BJ (cell line): ENCODE measurements around the gene CARHSP1. TPM values are rescaled to one million over a fixed set of nuclear protein-coding genes. Genes with fewer than 3 reads are reported as not detected.

Source experiments
- CTCF ChIA-PET: fragments of 350-600 bp; formaldehyde crosslinking; extraction: SDS; loops from one replicate; lab custom pipeline; 2021; ENCODE audit warnings: antibody characterized with exemption, inconsistent platforms; lab: Yijun Ruan, JAX
- POLR2A ChIA-PET: fragments of 300-600 bp; sonication (Branson Sonifier 250); formaldehyde crosslinking; extraction: SDS; loops from one replicate; lab custom pipeline; 2021; ENCODE audit warnings: antibody characterized with exemption; lab: Charles Lee
- DNase-seq: peaks from one replicate; pipeline ENCODE4 v3.0.0-alpha.2; 2011; ENCODE audit warnings: low read depth
- H3K27me3 ChIP-seq: 2 replicates; pipeline ENCODE4 v1.6.0; 2011; ENCODE audit warnings: low read length; ENCODE audit not compliant: control insufficient read depth, insufficient read depth
- H3K36me3 ChIP-seq: 2 replicates; pipeline ENCODE4 v1.5.1; 2011; ENCODE audit warnings: low read length; ENCODE audit not compliant: control insufficient read depth, insufficient read depth
- H3K4me3 ChIP-seq: 2 replicates; pipeline ENCODE4 v1.5.1; 2011; ENCODE audit warnings: low read depth, mild to moderate bottlenecking, control low read depth, low read length
- polyA plus RNA-seq: library from polyadenylated mRNA; depleted of rRNA; stranded (reverse); fragments of >200 nt; gene quantifications from 2 replicates; pipeline ENCODE4 v1.2.3, GENCODE V29; 2011
- TF ChIP-seq, protein P1 (sequence below): IDR thresholded peaks from 2 replicates; pipeline ENCODE4 v1.5.1; 2011; ENCODE audit warnings: low read depth, mild to moderate bottlenecking, control low read depth, inconsistent platforms, low read length, moderate library complexity; ENCODE audit not compliant: insufficient read depth

Gene CARHSP1
- polyA plus RNA-seq, 1 experiment, result 119 TPM

DNA sequence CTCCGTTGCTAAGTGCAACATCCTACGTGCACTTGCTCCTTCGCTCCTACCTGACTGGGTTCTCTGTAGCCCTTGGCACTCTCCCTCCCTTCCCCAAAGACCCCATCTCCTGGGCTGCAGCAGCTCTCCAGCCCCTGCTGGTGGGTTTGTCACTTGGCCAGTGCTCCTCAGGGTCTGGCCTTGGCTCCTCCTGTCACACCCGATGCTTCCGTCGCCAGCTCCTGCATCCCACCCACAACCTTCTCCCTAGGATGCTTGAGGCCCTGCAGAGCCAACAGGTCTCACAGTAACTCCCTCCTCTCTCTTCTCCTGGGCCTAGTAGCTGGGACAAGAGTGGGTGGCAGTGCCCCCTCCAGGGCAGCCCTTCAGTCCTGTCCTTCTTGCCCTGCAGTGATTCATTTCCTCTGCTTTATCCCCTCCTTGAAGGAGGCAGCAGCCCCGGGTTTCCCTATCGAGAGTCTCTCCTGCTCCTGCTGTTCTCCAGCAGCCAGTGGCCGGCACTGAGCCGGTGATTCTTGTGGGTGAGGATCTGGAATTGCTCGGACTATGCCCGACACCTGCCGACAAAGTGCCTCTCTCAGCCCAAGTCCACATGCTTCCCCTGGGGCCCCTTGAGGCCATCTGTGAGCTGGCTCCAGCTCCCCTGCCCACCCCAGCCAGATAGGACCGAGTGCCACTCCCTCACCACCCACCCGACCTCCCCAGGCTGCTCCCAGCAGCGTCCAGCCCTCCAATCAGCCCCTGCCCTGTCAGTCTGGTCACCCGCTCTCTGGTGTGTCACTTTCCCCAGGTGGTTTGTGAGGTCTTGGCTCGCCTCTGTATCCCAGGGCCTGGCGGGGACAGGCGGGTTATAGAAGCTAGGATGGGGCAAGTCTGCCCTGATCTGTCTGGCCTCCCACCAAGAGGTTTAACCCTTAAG is 17.1 kb upstream of the CARHSP1 start:
- ChIA-PET CTCF (interaction anchor here (0.9 to 3.5 kb wide), 3 partner anchors 9 to 313 kb away, joined by 3 to 14 read pairs (median 3); no protein-coding TSS in a partner anchor), POLR2A (no interaction called here)
- no peaks in the 10 kb centered on the region for H3K27me3 ChIP-seq
- TF ChIP-seq, protein P1, sequence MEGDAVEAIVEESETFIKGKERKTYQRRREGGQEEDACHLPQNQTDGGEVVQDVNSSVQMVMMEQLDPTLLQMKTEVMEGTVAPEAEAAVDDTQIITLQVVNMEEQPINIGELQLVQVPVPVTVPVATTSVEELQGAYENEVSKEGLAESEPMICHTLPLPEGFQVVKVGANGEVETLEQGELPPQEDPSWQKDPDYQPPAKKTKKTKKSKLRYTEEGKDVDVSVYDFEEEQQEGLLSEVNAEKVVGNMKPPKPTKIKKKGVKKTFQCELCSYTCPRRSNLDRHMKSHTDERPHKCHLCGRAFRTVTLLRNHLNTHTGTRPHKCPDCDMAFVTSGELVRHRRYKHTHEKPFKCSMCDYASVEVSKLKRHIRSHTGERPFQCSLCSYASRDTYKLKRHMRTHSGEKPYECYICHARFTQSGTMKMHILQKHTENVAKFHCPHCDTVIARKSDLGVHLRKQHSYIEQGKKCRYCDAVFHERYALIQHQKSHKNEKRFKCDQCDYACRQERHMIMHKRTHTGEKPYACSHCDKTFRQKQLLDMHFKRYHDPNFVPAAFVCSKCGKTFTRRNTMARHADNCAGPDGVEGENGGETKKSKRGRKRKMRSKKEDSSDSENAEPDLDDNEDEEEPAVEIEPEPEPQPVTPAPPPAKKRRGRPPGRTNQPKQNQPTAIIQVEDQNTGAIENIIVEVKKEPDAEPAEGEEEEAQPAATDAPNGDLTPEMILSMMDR, result peak; percentile 13; the same call in 1 of the 2 replicates
- H3K36me3 ChIP-seq, result peaks cover 1% of the 10 kb centered on the region; the same call in 1 of the 2 replicates
- no peak overlapping the region for H3K4me3 ChIP-seq
- DNase-seq, result no peak

DNA sequence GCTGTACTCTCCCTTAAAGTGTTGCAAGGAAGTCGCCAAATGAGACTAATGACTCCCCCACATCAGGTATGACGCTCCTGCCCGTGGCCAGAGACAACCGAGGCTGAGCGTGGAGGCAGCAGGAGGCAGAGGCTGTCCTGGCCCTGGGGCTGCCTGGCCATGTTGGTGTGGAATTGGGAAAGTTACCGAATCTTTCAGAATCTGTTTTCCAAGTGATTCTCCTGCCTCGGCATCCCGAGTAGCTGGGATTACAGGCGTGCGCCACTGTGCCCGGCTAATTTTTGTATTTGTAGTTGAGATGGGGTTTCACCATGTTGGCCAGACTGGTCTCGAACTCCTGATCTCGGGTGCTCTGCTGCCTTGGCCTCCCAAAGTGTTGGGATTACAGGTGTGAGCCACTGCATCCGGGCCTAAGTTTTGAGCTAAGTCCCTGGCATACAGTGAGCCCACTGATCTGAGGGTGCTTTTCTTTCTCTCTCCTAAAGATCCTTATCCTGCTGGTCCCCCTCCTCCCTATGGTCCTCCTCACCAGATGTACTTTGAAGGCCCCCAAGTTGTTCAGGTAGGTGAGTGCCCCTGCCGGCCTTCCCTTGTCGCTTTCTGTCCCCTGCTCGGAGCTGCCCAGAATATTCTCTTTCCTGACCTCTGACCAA is 14.0 kb upstream of the CARHSP1 start:
- no peak for DNase-seq
- Histone ChIP-seq H3K4me3 (no peak overlapping the region), H3K27me3 (no peaks in the 10 kb centered on the region), H3K36me3 (no peaks in the 10 kb centered on the region)
- ChIA-PET POLR2A (no interaction called here), CTCF (interaction anchor here (0.5 to 3.5 kb wide), 4 partner anchors 10 to 222 kb away, joined by 4 to 25 read pairs (median 10); no protein-coding TSS in a partner anchor)
- TF ChIP-seq, protein P1, result no peak

DNA sequence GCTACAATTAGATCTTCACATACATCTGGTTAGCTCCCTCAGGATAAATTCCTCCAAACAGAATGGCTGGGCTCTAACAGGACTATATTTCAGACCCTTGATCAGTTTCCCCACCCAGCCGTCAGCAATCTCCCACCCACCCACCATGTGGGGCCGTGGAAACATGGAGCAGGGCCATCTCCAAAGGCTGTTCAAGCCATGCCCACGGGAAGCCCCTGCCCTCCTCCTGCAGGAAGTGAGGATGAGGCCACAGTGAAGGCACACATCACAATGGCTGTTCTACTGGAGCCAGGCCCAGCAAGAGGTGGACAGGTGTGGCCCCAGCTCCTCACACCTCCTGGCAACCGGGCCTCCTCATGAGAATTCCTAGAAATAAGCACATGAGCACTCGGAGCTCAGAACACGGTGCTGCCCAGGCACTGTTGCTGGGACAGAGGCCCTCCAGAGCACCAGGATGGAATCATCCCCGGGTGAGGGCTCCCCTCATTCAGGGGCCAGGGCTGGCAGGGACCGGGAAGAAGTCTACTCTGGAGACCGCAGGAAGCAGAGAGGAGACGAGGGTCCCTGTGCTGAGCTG is 13.3 kb upstream of the CARHSP1 start, which contains the start of gene LITAFD:
Gene LITAFD, plus strand, starts transcription at position 311 of the 577 bp plus-strand sequence. CDS start 2,005 bp downstream, outside the sequence.
- Histone ChIP-seq H3K4me3 (no peak within 1 kb of the TSS), H3K27me3 (no peaks in the 10 kb centered on the region), H3K36me3 (no peaks in the 10 kb centered on the region)
- DNase-seq, result no peak
- TF ChIP-seq, protein P1, result no peak
- ChIA-PET POLR2A (no interaction called here), CTCF (interaction anchor here (1.3 to 4.3 kb wide), 8 partner anchors 11 to 239 kb away, joined by 3 to 25 read pairs (median 16); partner anchors contain the start of genes PMM2 and TMEM186)

DNA sequence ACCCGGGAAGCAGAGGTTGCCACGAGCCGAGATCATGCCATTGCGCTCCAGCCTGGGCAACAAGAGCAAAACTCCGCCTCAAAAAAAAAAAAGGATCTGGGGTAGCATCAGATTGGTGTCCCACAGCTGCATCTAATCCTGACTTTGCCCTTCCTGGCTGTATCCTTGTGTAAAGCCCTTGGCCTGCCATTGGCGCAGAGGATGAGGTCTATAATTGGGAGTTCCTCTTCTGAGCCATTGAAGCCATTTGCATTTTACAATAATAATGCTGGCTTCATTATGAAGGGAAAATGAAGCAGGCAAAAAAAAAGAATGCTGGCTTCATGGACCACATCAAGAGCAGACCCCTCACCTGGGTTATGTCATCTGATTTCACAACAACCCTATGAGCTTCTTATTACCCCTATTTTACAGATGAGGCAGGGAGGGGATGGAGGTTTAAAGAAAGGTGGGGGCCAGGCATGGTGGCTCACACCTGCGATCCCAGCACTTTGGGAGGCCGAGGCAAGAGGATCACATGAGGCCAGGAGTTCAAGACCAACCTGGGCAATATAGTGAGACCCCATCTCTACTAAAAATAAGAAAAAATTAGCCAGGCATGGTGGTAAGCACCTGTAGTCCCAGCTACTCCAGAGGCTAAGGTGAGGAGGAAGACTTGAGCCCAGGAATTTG is 12.2 kb upstream of the CARHSP1 start:
- Histone ChIP-seq H3K36me3 (no peaks in the 10 kb centered on the region), H3K27me3 (no peaks in the 10 kb centered on the region), H3K4me3 (no peak overlapping the region)
- POLR2A ChIA-PET, result no interaction called here
- CTCF ChIA-PET, result interaction anchor here (0.7 to 4.3 kb wide), 26 partner anchors 10 to 311 kb away, joined by 3 to 25 read pairs (median 5); partner anchors contain the start of genes CARHSP1, PMM2 and TMEM186
- TF ChIP-seq, protein P1, result no peak
- DNase-seq, result no peak
